ENCODE data around the gene PROS1.

DNA sequence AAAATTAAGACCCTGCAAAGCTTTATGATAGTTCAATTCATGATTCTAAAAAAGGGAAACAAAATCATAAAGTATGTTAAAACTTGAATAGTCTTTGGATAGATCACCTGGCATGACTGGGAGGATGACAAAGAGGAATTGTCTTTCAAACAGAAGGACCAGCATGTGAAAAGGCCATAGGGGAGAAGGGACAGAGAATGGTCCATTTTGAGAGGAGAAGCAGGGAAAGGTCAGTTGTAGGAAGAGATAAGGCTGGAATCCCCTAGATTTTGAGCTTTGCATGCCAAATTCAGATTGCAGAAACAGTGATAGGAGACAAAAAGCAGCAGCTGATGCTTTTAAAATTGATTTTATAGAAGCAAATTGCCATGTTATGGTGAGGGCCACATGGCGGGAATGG lies 12.7 kb downstream of the PROS1 start:
- no peak for TF ChIP-seq POLR2AphosphoS5 (IDR thresholded peaks at IDR 0.05; ENCODE audit: low read depth, low read length)
- no peak for TF ChIP-seq TAF1 (IDR thresholded peaks at IDR 0.05; ENCODE audit: borderline replicate concordance, insufficient read depth, low read length)
